ENCODE results near the gene STK32C. TPM values are rescaled to one million over a fixed set of nuclear protein-coding genes. Genes with fewer than 3 reads are reported as not detected.

STK32C gene
- total and polyA plus RNA-seq, 2 donors (not counting 1 experiment from before 2014, with no cell fraction given): 9.9 to 16.8 TPM

GRCh38 chr10:132310701-132311337 lies 3.1 kb upstream of the STK32C start:
- peak overlapping the region; percentile 63 for H3K4me3 Mint-ChIP-seq
- peaks cover 3% of the 10 kb centered on the region for H3K9me3 Mint-ChIP-seq (ENCODE audit: insufficient read depth)
- Histone ChIP-seq H3K4me1 (ENCODE audit: control insufficient read depth in 2 of 2, insufficient read depth in 2 of 2, low read length in 2 of 2) (peaks cover 11% of the 10 kb centered on the region in 2 donors), H3K27ac (ENCODE audit: low read length in 2 of 2) (no peak overlapping the region), H3K27me3 (replicated peaks in 1 of 4; ENCODE audit: control extremely low read depth in 1 of 4, control insufficient read depth in 3 of 4, insufficient read depth in 4 of 4, low read length in 3 of 4) (peaks cover 0 to 18% (median 4%) of the 10 kb centered on the region in 4 experiments), H3K36me3 (replicated peaks in 1 of 2; ENCODE audit: control extremely low read depth in 1 of 2, control insufficient read depth in 1 of 2, extremely low read depth in 1 of 2, insufficient read depth in 2 of 2, low read length in 1 of 2) (no peaks in the 10 kb centered on the region), H3K4me2 (replicated peaks; ENCODE audit: low read depth, low read length, poor library complexity, severe bottlenecking) (no peak overlapping the region), H4K20me1 (ENCODE audit: control insufficient read depth, insufficient read depth, low read length, poor library complexity, severe bottlenecking) (no peaks in the 10 kb centered on the region), H3K4me3 (ENCODE audit: control extremely low read depth in 1 of 5, extremely low read depth in 1 of 5, insufficient read depth in 1 of 5, low read depth in 2 of 5, low read length in 4 of 5) (no peak overlapping the region), H3K9ac (ENCODE audit: low read length) (no peak overlapping the region), H2AFZ (ENCODE audit: insufficient read depth, low read depth, low read length, poor library complexity, severe bottlenecking) (no peak overlapping the region), H3K79me2 (ENCODE audit: control insufficient read depth, insufficient read depth, low read length) (no peaks in the 10 kb centered on the region), H3K9me3 (ENCODE audit: control extremely low read depth in 1 of 3, control insufficient read depth in 2 of 3, insufficient read depth in 1 of 3, low read length in 2 of 3) (peaks cover 1 to 11% (median 2%) of the 10 kb centered on the region in 3 donors)
- peaks cover 11% of the 10 kb centered on the region for H3K4me1 Mint-ChIP-seq
- ChIA-PET CTCF (no interaction called here), POLR2A (interaction anchor here (0.7 kb wide), 1 partner anchor 12 kb away, joined by 3 read pairs; no protein-coding TSS in a partner anchor)
- 93% methylated on average over 17 of the region's 17 CpGs for WGBS (ENCODE audit: insufficient coverage)
- intact Hi-C loops (cut with micrococcal nuclease): no loop called here
- H3K27me3 Mint-ChIP-seq: peaks cover 9% of the 10 kb centered on the region
- no peak for TF ChIP-seq CTCF (IDR thresholded peaks at IDR 0.05)
- peak overlapping the region; percentile 15 for H3K27ac Mint-ChIP-seq
- DNase-seq (no peak), ATAC-seq (ENCODE audit: low read depth) (no peak)

- Histone ChIP-seq H3K4me1 (ENCODE audit: control insufficient read depth in 2 of 2, insufficient read depth in 2 of 2, low read length in 2 of 2) (peaks cover 11% of the 10 kb centered on the region in 2 donors), H3K36me3 (replicated peaks in 1 of 2; ENCODE audit: control extremely low read depth in 1 of 2, control insufficient read depth in 1 of 2, extremely low read depth in 1 of 2, insufficient read depth in 2 of 2, low read length in 1 of 2) (no peaks in the 10 kb centered on the region), H3K27ac (ENCODE audit: low read length in 2 of 2) (no peak overlapping the region), H3K27me3 (replicated peaks in 1 of 4; ENCODE audit: control extremely low read depth in 1 of 4, control insufficient read depth in 3 of 4, insufficient read depth in 4 of 4, low read length in 3 of 4) (peaks cover 0 to 25% (median 6%) of the 10 kb centered on the region in 4 experiments), H4K20me1 (ENCODE audit: control insufficient read depth, insufficient read depth, low read length, poor library complexity, severe bottlenecking) (no peaks in the 10 kb centered on the region), H3K4me2 (replicated peaks; ENCODE audit: low read depth, low read length, poor library complexity, severe bottlenecking) (no peak overlapping the region), H3K4me3 (ENCODE audit: control extremely low read depth in 1 of 5, extremely low read depth in 1 of 5, insufficient read depth in 1 of 5, low read depth in 2 of 5, low read length in 4 of 5) (no peak overlapping the region), H3K9ac (ENCODE audit: low read length) (no peak overlapping the region), H2AFZ (ENCODE audit: insufficient read depth, low read depth, low read length, poor library complexity, severe bottlenecking) (no peak overlapping the region), H3K9me3 (ENCODE audit: control extremely low read depth in 1 of 3, control insufficient read depth in 2 of 3, insufficient read depth in 1 of 3, low read length in 2 of 3) (peaks cover 1 to 11% (median 2%) of the 10 kb centered on the region in 3 donors), H3K79me2 (ENCODE audit: control insufficient read depth, insufficient read depth, low read length) (no peaks in the 10 kb centered on the region)
- 88% methylated on average over 6 of the region's 7 CpGs for WGBS (ENCODE audit: insufficient coverage)
- H3K9me3 Mint-ChIP-seq (ENCODE audit: insufficient read depth): peaks cover 3% of the 10 kb centered on the region
- ATAC-seq (ENCODE audit: low read depth) (no peak), DNase-seq (no peak)
- TF ChIP-seq EZH2 (IDR thresholded peaks at IDR 0.05; ENCODE audit: borderline replicate concordance, insufficient read depth, low read depth, low read length, poor library complexity, severe bottlenecking) (no peak), CTCF (IDR thresholded peaks at IDR 0.05) (no peak)
- peak overlapping the region; percentile 63 for H3K4me3 Mint-ChIP-seq
- H3K4me1 Mint-ChIP-seq: peaks cover 11% of the 10 kb centered on the region
- peaks cover 12% of the 10 kb centered on the region for H3K27me3 Mint-ChIP-seq
- ChIA-PET POLR2A (interaction anchor here (0.7 kb wide), 1 partner anchor 11 kb away, joined by 3 read pairs; no protein-coding TSS in a partner anchor), CTCF (no interaction called here)
- intact Hi-C loops (cut with micrococcal nuclease): loop anchor here (2.0 to 5.0 kb wide), 3 partner anchors 123 to 328 kb away; partner anchors contain the start of genes BNIP3 and DPYSL4
- H3K27ac Mint-ChIP-seq: peak overlapping the region; percentile 15
Measured at GRCh38 chr10:132309879-132310591, 2.3 kb upstream of the STK32C start.

All from B cell (primary cell).